Breast epithelium (tissue), 4 donors: Measurements from ENCODE around the gene CCDC92B. TPM values are rescaled to one million over a fixed set of nuclear protein-coding genes. Genes with fewer than 3 reads are reported as not detected.

Experiments
- DNase-seq, 2 donors: peaks; one replicate each; pipeline ENCODE4 v3.0.0-alpha.2; 2019; ENCODE audit warnings: low spot score in 2 of 2
- H3K27ac ChIP-seq, 2 donors: fragments of 200-600 bp; sonication (generic) in 1 of 2; one replicate each; pipeline ENCODE4 v1.5.1; 2016 to 2019; ENCODE audit warnings: mild to moderate bottlenecking in 1 of 2
- H3K27me3 ChIP-seq, 2 donors: fragments of 200-600 bp; sonication (generic) in 1 of 2; one replicate each; pipeline versions ENCODE4 v1.5.1 to v1.6.0; 2017 to 2019; ENCODE audit warnings: control low read depth in 1 of 2, mild to moderate bottlenecking in 1 of 2
- H3K36me3 ChIP-seq: fragments of 200-600 bp; one replicate; pipeline ENCODE4 v1.5.1; 2019
- H3K4me1 ChIP-seq, 2 donors: fragments of 200-600 bp; sonication (generic); one replicate each; pipeline ENCODE4 v1.5.1; 2016 to 2019; ENCODE audit warnings: control low read depth in 1 of 2
- H3K4me3 ChIP-seq, 3 donors: fragments of 200-600 bp; sonication (generic); 1 replicate in 2 of 3; 2 replicates in 1 of 3; pipeline ENCODE4 v1.5.1; 2016 to 2019; ENCODE audit warnings: mild to moderate bottlenecking in 3 of 3, moderate library complexity in 2 of 3
- H3K9me3 ChIP-seq, 2 donors: fragments of 200-600 bp; sonication (generic) in 1 of 2; one replicate each; pipeline ENCODE4 v1.5.1; 2016 to 2019; ENCODE audit warnings: control low read depth in 1 of 2
- POLR2A ChIP-seq: fragments of 450-650 bp; IDR thresholded peaks from one replicate; pipeline ENCODE4 v1.6.1; 2016; ENCODE audit warnings: antibody characterized with exemption, mild to moderate bottlenecking, moderate library complexity
- POLR2AphosphoS5 ChIP-seq, 3 donors: sonication (generic); formaldehyde crosslinking; IDR thresholded peaks; one replicate each; pipeline ENCODE4 v1.6.1; 2017; ENCODE audit warnings: antibody characterized with exemption in 3 of 3
- intact Hi-C: fragments of 100-400 bp; cut with DNase I; formaldehyde crosslinking; loops from one replicate; pipeline ENCODE4 v1.15.1; 2023; ENCODE audit warnings: low total_unique reads
- total RNA-seq, 3 donors: library from RNA; depleted of rRNA; stranded (reverse); fragments of >200 nt; gene quantifications; one replicate each; pipeline ENCODE4 v1.1.0, GENCODE V29; 2016
- TF ChIP-seq, protein P1 (sequence below), 3 donors: fragments of 450-650 bp; IDR thresholded peaks; one replicate each; pipeline ENCODE4 v1.5.1; 2016 to 2017; ENCODE audit warnings: antibody characterized with exemption in 3 of 3, mild to moderate bottlenecking in 3 of 3, moderate library complexity in 3 of 3

The CCDC92B gene
- total RNA-seq, 3 donors from 2014 or later: 0.33 TPM; not detected in 2

DNA sequence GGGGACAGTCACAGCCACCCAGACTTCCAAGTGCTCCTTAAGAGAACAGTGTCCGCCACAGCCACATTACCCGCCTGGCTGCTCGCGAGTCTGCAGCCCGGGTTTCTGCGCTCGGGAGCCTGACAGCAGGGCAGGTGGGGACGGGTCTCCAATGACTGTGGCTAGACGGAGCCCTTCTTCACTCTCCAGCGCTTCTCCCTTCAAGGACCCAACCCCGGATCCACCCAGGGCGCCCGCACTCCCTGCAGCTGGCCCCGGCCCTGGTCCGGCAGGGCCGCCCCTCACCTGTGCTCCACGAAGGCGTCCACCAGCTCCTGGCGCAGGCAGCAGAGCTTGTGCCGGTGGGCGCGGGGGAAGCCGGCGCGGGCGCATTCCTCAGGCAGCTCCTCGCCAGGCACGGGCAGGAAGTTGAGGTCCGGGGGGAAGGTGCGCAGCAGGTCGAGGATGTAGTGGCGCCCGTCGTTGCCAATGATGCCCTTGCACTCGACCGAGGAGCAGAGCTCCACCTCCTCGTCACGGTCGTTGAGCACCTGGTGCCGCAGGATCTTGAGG, 51.8 kb downstream of the CCDC92B start:
- intact Hi-C loops: no loop called here
- Histone ChIP-seq H3K36me3 (peaks cover 28% of the 10 kb centered on the region), H3K27ac (no peak overlapping the region), H3K9me3 (no peaks in the 10 kb centered on the region), H3K27me3 (no peaks in the 10 kb centered on the region), H3K4me1 (no peaks in the 10 kb centered on the region), H3K4me3 (no peak overlapping the region)
- no peak for TF ChIP-seq POLR2A
- TF ChIP-seq, protein P1, sequence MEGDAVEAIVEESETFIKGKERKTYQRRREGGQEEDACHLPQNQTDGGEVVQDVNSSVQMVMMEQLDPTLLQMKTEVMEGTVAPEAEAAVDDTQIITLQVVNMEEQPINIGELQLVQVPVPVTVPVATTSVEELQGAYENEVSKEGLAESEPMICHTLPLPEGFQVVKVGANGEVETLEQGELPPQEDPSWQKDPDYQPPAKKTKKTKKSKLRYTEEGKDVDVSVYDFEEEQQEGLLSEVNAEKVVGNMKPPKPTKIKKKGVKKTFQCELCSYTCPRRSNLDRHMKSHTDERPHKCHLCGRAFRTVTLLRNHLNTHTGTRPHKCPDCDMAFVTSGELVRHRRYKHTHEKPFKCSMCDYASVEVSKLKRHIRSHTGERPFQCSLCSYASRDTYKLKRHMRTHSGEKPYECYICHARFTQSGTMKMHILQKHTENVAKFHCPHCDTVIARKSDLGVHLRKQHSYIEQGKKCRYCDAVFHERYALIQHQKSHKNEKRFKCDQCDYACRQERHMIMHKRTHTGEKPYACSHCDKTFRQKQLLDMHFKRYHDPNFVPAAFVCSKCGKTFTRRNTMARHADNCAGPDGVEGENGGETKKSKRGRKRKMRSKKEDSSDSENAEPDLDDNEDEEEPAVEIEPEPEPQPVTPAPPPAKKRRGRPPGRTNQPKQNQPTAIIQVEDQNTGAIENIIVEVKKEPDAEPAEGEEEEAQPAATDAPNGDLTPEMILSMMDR (IDR thresholded peaks at IDR 0.05): no peak
- no peak for TF ChIP-seq POLR2AphosphoS5 (IDR thresholded peaks at IDR 0.05)
- DNase-seq: peak in 1 of 2 donors; percentile 34

- peaks cover 24% of the 10 kb centered on the region for H3K36me3 ChIP-seq
- H3K27ac ChIP-seq: no peak overlapping the region
- no peaks in the 10 kb centered on the region for H3K27me3 ChIP-seq
- H3K4me3 ChIP-seq: no peak overlapping the region
- TF ChIP-seq, protein P1 (IDR thresholded peaks at IDR 0.05): no peak
- TF ChIP-seq POLR2A (no peak), POLR2AphosphoS5 (IDR thresholded peaks at IDR 0.05) (no peak)
- no peaks in the 10 kb centered on the region for H3K9me3 ChIP-seq
- intact Hi-C loops: no loop called here
- peak in 1 of 2 donors; percentile 41 for DNase-seq
- no peaks in the 10 kb centered on the region for H3K4me1 ChIP-seq
Measured at GRCh38 chr17:2695961-2696760, 53.3 kb downstream of the CCDC92B start.

DNA sequence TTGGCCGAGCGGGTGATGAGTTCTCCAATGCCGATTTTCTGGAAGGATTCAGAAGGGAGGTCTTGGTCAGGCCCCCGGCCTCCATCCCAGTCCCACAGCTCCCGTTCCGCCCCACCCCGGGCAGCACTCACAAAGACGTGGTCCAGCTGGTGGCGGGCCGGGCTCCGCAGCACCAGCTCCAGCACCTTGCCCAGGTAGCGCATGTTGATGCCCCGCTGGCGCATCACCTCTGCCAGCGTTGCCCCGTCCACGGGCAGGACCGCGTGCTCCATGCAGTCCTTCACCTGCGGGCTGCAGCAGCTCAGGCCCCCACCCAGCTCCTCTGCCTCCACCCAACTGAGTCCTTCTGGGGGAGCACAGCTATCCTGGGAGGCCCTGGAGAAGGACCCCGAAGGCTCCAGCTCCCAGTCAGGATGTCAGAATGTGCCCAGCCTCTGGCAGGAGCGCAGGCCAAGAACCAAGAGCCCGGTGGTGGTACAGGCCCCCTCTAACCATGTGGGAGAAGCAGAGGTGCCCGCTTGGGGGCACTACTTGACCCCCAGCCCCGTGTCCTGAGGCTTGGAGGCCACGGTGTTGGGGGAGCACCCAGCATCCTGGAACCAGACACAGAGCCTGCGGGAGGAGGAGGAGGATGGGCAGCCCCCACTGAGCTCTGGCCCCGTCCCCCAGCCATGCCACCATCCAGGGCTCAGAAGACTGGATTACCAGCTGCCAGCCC, 54.0 kb downstream of the CCDC92B start:
- intact Hi-C loops: no loop called here
- peaks cover 17% of the 10 kb centered on the region for H3K36me3 ChIP-seq
- no peaks in the 10 kb centered on the region for H3K27me3 ChIP-seq
- H3K4me3 ChIP-seq: no peak overlapping the region
- TF ChIP-seq POLR2A: no peak
- TF ChIP-seq, protein P1 (IDR thresholded peaks at IDR 0.05): no peak
- TF ChIP-seq POLR2AphosphoS5 (IDR thresholded peaks at IDR 0.05): no peak
- DNase-seq: peak in 1 of 2 donors; percentile 48
- no peaks in the 10 kb centered on the region for H3K4me1 ChIP-seq
- no peak overlapping the region for H3K27ac ChIP-seq
- no peaks in the 10 kb centered on the region for H3K9me3 ChIP-seq

GRCh38 chr17:2694381-2695242, 54.8 kb downstream of the CCDC92B start:
- DNase-seq: peak in 1 of 2 donors; percentile 42
- Histone ChIP-seq H3K36me3 (peaks cover 17% of the 10 kb centered on the region), H3K27me3 (no peaks in the 10 kb centered on the region), H3K27ac (no peak overlapping the region), H3K4me3 (no peak overlapping the region), H3K9me3 (no peaks in the 10 kb centered on the region), H3K4me1 (peaks cover 0 to 2% of the 10 kb centered on the region in 2 donors)
- no peak for TF ChIP-seq POLR2AphosphoS5 (IDR thresholded peaks at IDR 0.05)
- TF ChIP-seq POLR2A: no peak
- TF ChIP-seq, protein P1 (IDR thresholded peaks at IDR 0.05): no peak
- intact Hi-C loops: no loop called here
